ENCODE results near the gene TSPAN2.
A peak's percentile ranks its signal among the peaks of the same experiment; 100 is the strongest.

The TSPAN2 gene

GRCh38 chr1:115089420-115090185 is at the start of gene TSPAN2:
Gene TSPAN2, minus strand, starts transcription at chr1:115089503. Its CDS starts 71 bp downstream, at chr1:115089432.
- DNase-seq, result peak; percentile 64 to 73

GRCh38 chr1:115138973-115139372 is 49.7 kb upstream of the TSPAN2 start:
- peak; percentile 48 to 49 for DNase-seq

GRCh38 chr1:115138271-115138670 is 49.0 kb upstream of the TSPAN2 start:
- DNase-seq, result no peak

GRCh38 chr1:115137191-115137590 is 47.9 kb upstream of the TSPAN2 start:
- DNase-seq, result no peak

- DNase-seq, result no peak
Observed at GRCh38 chr1:115136706-115137105, 47.4 kb upstream of the TSPAN2 start.

- no peak for DNase-seq
Observed at GRCh38 chr1:115136106-115136505, 46.8 kb upstream of the TSPAN2 start.

- no peak for DNase-seq
Observed at GRCh38 chr1:115135681-115136080, 46.4 kb upstream of the TSPAN2 start.

GRCh38 chr1:115134850-115135480 is 45.7 kb upstream of the TSPAN2 start:
- no peak for DNase-seq

- no peak for DNase-seq
Observed at GRCh38 chr1:115134231-115134630, 44.9 kb upstream of the TSPAN2 start.

- DNase-seq, result no peak
Observed at GRCh38 chr1:115133440-115133839, 44.1 kb upstream of the TSPAN2 start.

- DNase-seq, result no peak
Observed at GRCh38 chr1:115130786-115131185, 41.5 kb upstream of the TSPAN2 start.

- no peak for DNase-seq
Observed at GRCh38 chr1:115129071-115129640, 39.9 kb upstream of the TSPAN2 start.

- no peak for DNase-seq
Observed at GRCh38 chr1:115127539-115127938, 38.2 kb upstream of the TSPAN2 start.

- DNase-seq, result no peak
Observed at GRCh38 chr1:115126516-115126915, 37.2 kb upstream of the TSPAN2 start.

GRCh38 chr1:115123116-115123515 is 33.8 kb upstream of the TSPAN2 start:
- DNase-seq, result no peak

GRCh38 chr1:115121793-115122192 is 32.5 kb upstream of the TSPAN2 start:
- no peak for DNase-seq

GRCh38 chr1:115120296-115120695 is 31.0 kb upstream of the TSPAN2 start:
- no peak for DNase-seq

- no peak for DNase-seq
Observed at GRCh38 chr1:115118611-115119010, 29.3 kb upstream of the TSPAN2 start.

GRCh38 chr1:115118086-115118485 is 28.8 kb upstream of the TSPAN2 start:
- no peak for DNase-seq

GRCh38 chr1:115117298-115117697 is 28.0 kb upstream of the TSPAN2 start:
- no peak for DNase-seq

GRCh38 chr1:115116512-115116911 is 27.2 kb upstream of the TSPAN2 start:
- DNase-seq, result no peak

GRCh38 chr1:115115521-115116161 is 26.3 kb upstream of the TSPAN2 start:
- no peak for DNase-seq

- no peak for DNase-seq
Observed at GRCh38 chr1:115114308-115114707, 25.0 kb upstream of the TSPAN2 start.

- no peak for DNase-seq
Observed at GRCh38 chr1:115113766-115114165, 24.5 kb upstream of the TSPAN2 start.

Measured in CD4-positive, alpha-beta T cell treated with Interleukin-1 beta for 1 hour (primary cell).